ENCODE results near the gene VIT.

The VIT gene

GRCh38 chr2:36708041-36708741, 11.7 kb downstream of the VIT start:
- Histone ChIP-seq H3K4me1 (ENCODE audit: control insufficient read depth in 2 of 2, insufficient read depth in 2 of 2, low read length in 2 of 2) (no peaks in the 10 kb centered on the region), H3K9ac (ENCODE audit: low read depth in 1 of 2, low read length in 2 of 2) (no peak overlapping the region), H3K9me3 (ENCODE audit: control insufficient read depth in 2 of 2, low read length in 2 of 2) (no peaks in the 10 kb centered on the region), H3K4me3 (ENCODE audit: low read length in 2 of 2) (no peak overlapping the region), H3K27ac (ENCODE audit: low read depth in 2 of 2, low read length in 2 of 2) (no peak overlapping the region), H3K36me3 (ENCODE audit: control insufficient read depth in 2 of 2, insufficient read depth in 2 of 2, low read length in 2 of 2) (no peaks in the 10 kb centered on the region), H3K27me3 (ENCODE audit: control insufficient read depth in 2 of 2, insufficient read depth in 2 of 2, low read length in 2 of 2) (no peaks in the 10 kb centered on the region)

GRCh38 chr2:36710858-36711515, 14.5 kb downstream of the VIT start:
- Histone ChIP-seq H3K4me3 (ENCODE audit: low read length in 2 of 2) (no peak overlapping the region), H3K4me1 (ENCODE audit: control insufficient read depth in 2 of 2, insufficient read depth in 2 of 2, low read length in 2 of 2) (no peaks in the 10 kb centered on the region), H3K36me3 (ENCODE audit: control insufficient read depth in 2 of 2, insufficient read depth in 2 of 2, low read length in 2 of 2) (no peaks in the 10 kb centered on the region), H3K9me3 (ENCODE audit: control insufficient read depth in 2 of 2, low read length in 2 of 2) (no peaks in the 10 kb centered on the region), H3K27ac (ENCODE audit: low read depth in 2 of 2, low read length in 2 of 2) (no peak overlapping the region), H3K27me3 (ENCODE audit: control insufficient read depth in 2 of 2, insufficient read depth in 2 of 2, low read length in 2 of 2) (no peaks in the 10 kb centered on the region), H3K9ac (ENCODE audit: low read depth in 1 of 2, low read length in 2 of 2) (no peak overlapping the region)

- H3K27me3 ChIP-seq (ENCODE audit: control insufficient read depth in 2 of 2, insufficient read depth in 2 of 2, low read length in 2 of 2): no peaks in the 10 kb centered on the region
- H3K4me1 ChIP-seq (ENCODE audit: control insufficient read depth in 2 of 2, insufficient read depth in 2 of 2, low read length in 2 of 2): no peaks in the 10 kb centered on the region
- H3K36me3 ChIP-seq (ENCODE audit: control insufficient read depth in 2 of 2, insufficient read depth in 2 of 2, low read length in 2 of 2): no peaks in the 10 kb centered on the region
- no peaks in the 10 kb centered on the region for H3K9me3 ChIP-seq (ENCODE audit: control insufficient read depth in 2 of 2, low read length in 2 of 2)
- no peak overlapping the region for H3K27ac ChIP-seq (ENCODE audit: low read depth in 2 of 2, low read length in 2 of 2)
- H3K4me3 ChIP-seq (ENCODE audit: low read length in 2 of 2): no peak overlapping the region
- no peak overlapping the region for H3K9ac ChIP-seq (ENCODE audit: low read depth in 1 of 2, low read length in 2 of 2)
Observed at GRCh38 chr2:36711741-36712314, 15.3 kb downstream of the VIT start.

- Histone ChIP-seq H3K9ac (ENCODE audit: low read depth in 1 of 2, low read length in 2 of 2) (no peak overlapping the region), H3K4me3 (ENCODE audit: low read length in 2 of 2) (no peak overlapping the region), H3K4me1 (ENCODE audit: control insufficient read depth in 2 of 2, insufficient read depth in 2 of 2, low read length in 2 of 2) (no peaks in the 10 kb centered on the region), H3K27me3 (ENCODE audit: control insufficient read depth in 2 of 2, insufficient read depth in 2 of 2, low read length in 2 of 2) (no peaks in the 10 kb centered on the region), H3K9me3 (ENCODE audit: control insufficient read depth in 2 of 2, low read length in 2 of 2) (no peaks in the 10 kb centered on the region), H3K36me3 (ENCODE audit: control insufficient read depth in 2 of 2, insufficient read depth in 2 of 2, low read length in 2 of 2) (no peaks in the 10 kb centered on the region), H3K27ac (ENCODE audit: low read depth in 2 of 2, low read length in 2 of 2) (no peak overlapping the region)
Observed at GRCh38 chr2:36713310-36713709, 16.8 kb downstream of the VIT start.

GRCh38 chr2:36716111-36716510, 19.6 kb downstream of the VIT start:
- H3K9me3 ChIP-seq (ENCODE audit: control insufficient read depth in 2 of 2, low read length in 2 of 2): no peaks in the 10 kb centered on the region
- H3K27me3 ChIP-seq (ENCODE audit: control insufficient read depth in 2 of 2, insufficient read depth in 2 of 2, low read length in 2 of 2): no peaks in the 10 kb centered on the region
- H3K9ac ChIP-seq (ENCODE audit: low read depth in 1 of 2, low read length in 2 of 2): no peak overlapping the region
- no peaks in the 10 kb centered on the region for H3K36me3 ChIP-seq (ENCODE audit: control insufficient read depth in 2 of 2, insufficient read depth in 2 of 2, low read length in 2 of 2)
- H3K27ac ChIP-seq (ENCODE audit: low read depth in 2 of 2, low read length in 2 of 2): no peak overlapping the region
- H3K4me1 ChIP-seq (ENCODE audit: control insufficient read depth in 2 of 2, insufficient read depth in 2 of 2, low read length in 2 of 2): no peaks in the 10 kb centered on the region
- H3K4me3 ChIP-seq (ENCODE audit: low read length in 2 of 2): no peak overlapping the region

GRCh38 chr2:36717603-36718266, 21.2 kb downstream of the VIT start:
- H3K27me3 ChIP-seq (ENCODE audit: control insufficient read depth in 2 of 2, insufficient read depth in 2 of 2, low read length in 2 of 2): no peaks in the 10 kb centered on the region
- H3K9ac ChIP-seq (ENCODE audit: low read depth in 1 of 2, low read length in 2 of 2): no peak overlapping the region
- H3K27ac ChIP-seq (ENCODE audit: low read depth in 2 of 2, low read length in 2 of 2): no peak overlapping the region
- H3K4me3 ChIP-seq (ENCODE audit: low read length in 2 of 2): no peak overlapping the region
- H3K36me3 ChIP-seq (ENCODE audit: control insufficient read depth in 2 of 2, insufficient read depth in 2 of 2, low read length in 2 of 2): no peaks in the 10 kb centered on the region
- H3K4me1 ChIP-seq (ENCODE audit: control insufficient read depth in 2 of 2, insufficient read depth in 2 of 2, low read length in 2 of 2): no peaks in the 10 kb centered on the region
- H3K9me3 ChIP-seq (ENCODE audit: control insufficient read depth in 2 of 2, low read length in 2 of 2): no peaks in the 10 kb centered on the region

- Histone ChIP-seq H3K4me3 (ENCODE audit: low read length in 2 of 2) (no peak overlapping the region), H3K4me1 (ENCODE audit: control insufficient read depth in 2 of 2, insufficient read depth in 2 of 2, low read length in 2 of 2) (no peaks in the 10 kb centered on the region), H3K9me3 (ENCODE audit: control insufficient read depth in 2 of 2, low read length in 2 of 2) (no peaks in the 10 kb centered on the region), H3K27ac (ENCODE audit: low read depth in 2 of 2, low read length in 2 of 2) (no peak overlapping the region), H3K9ac (ENCODE audit: low read depth in 1 of 2, low read length in 2 of 2) (no peak overlapping the region), H3K36me3 (ENCODE audit: control insufficient read depth in 2 of 2, insufficient read depth in 2 of 2, low read length in 2 of 2) (no peaks in the 10 kb centered on the region), H3K27me3 (ENCODE audit: control insufficient read depth in 2 of 2, insufficient read depth in 2 of 2, low read length in 2 of 2) (no peaks in the 10 kb centered on the region)
Observed at GRCh38 chr2:36727550-36727949, 31.0 kb downstream of the VIT start.

GRCh38 chr2:36729067-36729466, 32.6 kb downstream of the VIT start:
- Histone ChIP-seq H3K9ac (ENCODE audit: low read depth in 1 of 2, low read length in 2 of 2) (no peak overlapping the region), H3K4me3 (ENCODE audit: low read length in 2 of 2) (no peak overlapping the region), H3K27ac (ENCODE audit: low read depth in 2 of 2, low read length in 2 of 2) (no peak overlapping the region), H3K9me3 (ENCODE audit: control insufficient read depth in 2 of 2, low read length in 2 of 2) (no peaks in the 10 kb centered on the region), H3K27me3 (ENCODE audit: control insufficient read depth in 2 of 2, insufficient read depth in 2 of 2, low read length in 2 of 2) (no peaks in the 10 kb centered on the region), H3K36me3 (ENCODE audit: control insufficient read depth in 2 of 2, insufficient read depth in 2 of 2, low read length in 2 of 2) (no peaks in the 10 kb centered on the region), H3K4me1 (ENCODE audit: control insufficient read depth in 2 of 2, insufficient read depth in 2 of 2, low read length in 2 of 2) (no peaks in the 10 kb centered on the region)

GRCh38 chr2:36731941-36732672, 35.6 kb downstream of the VIT start:
- H3K9me3 ChIP-seq (ENCODE audit: control insufficient read depth in 2 of 2, low read length in 2 of 2): no peaks in the 10 kb centered on the region
- H3K9ac ChIP-seq (ENCODE audit: low read depth in 1 of 2, low read length in 2 of 2): no peak overlapping the region
- H3K27ac ChIP-seq (ENCODE audit: low read depth in 2 of 2, low read length in 2 of 2): no peak overlapping the region
- no peaks in the 10 kb centered on the region for H3K4me1 ChIP-seq (ENCODE audit: control insufficient read depth in 2 of 2, insufficient read depth in 2 of 2, low read length in 2 of 2)
- no peak overlapping the region for H3K4me3 ChIP-seq (ENCODE audit: low read length in 2 of 2)
- no peaks in the 10 kb centered on the region for H3K27me3 ChIP-seq (ENCODE audit: control insufficient read depth in 2 of 2, insufficient read depth in 2 of 2, low read length in 2 of 2)
- no peaks in the 10 kb centered on the region for H3K36me3 ChIP-seq (ENCODE audit: control insufficient read depth in 2 of 2, insufficient read depth in 2 of 2, low read length in 2 of 2)

- no peaks in the 10 kb centered on the region for H3K4me1 ChIP-seq (ENCODE audit: control insufficient read depth in 2 of 2, insufficient read depth in 2 of 2, low read length in 2 of 2)
- H3K9ac ChIP-seq (ENCODE audit: low read depth in 1 of 2, low read length in 2 of 2): no peak overlapping the region
- no peak overlapping the region for H3K4me3 ChIP-seq (ENCODE audit: low read length in 2 of 2)
- no peaks in the 10 kb centered on the region for H3K27me3 ChIP-seq (ENCODE audit: control insufficient read depth in 2 of 2, insufficient read depth in 2 of 2, low read length in 2 of 2)
- no peaks in the 10 kb centered on the region for H3K9me3 ChIP-seq (ENCODE audit: control insufficient read depth in 2 of 2, low read length in 2 of 2)
- no peaks in the 10 kb centered on the region for H3K36me3 ChIP-seq (ENCODE audit: control insufficient read depth in 2 of 2, insufficient read depth in 2 of 2, low read length in 2 of 2)
- no peak overlapping the region for H3K27ac ChIP-seq (ENCODE audit: low read depth in 2 of 2, low read length in 2 of 2)
Observed at GRCh38 chr2:36732673-36733036, 36.1 kb downstream of the VIT start.
